Stimulated activated naive CD4-positive, alpha-beta T cell treated with Interleukin-2 at 50 U/mL for 16 hours (primary cell): Measurements from ENCODE around the gene EDN1.
"Not testable (repeated sequence)": the region's sequence is repeated elsewhere in the genome, so short reads cannot be mapped to it uniquely, and the experiment has no call there.

ENCODE experiments used
- DNase-seq: peaks from one replicate; lab custom pipeline; 2025; lab: John Stamatoyannopoulos, UW

EDN1 gene

GRCh38 chr6:12325872-12326271 lies 35.7 kb downstream of the EDN1 start:
- no peak for DNase-seq

DNA sequence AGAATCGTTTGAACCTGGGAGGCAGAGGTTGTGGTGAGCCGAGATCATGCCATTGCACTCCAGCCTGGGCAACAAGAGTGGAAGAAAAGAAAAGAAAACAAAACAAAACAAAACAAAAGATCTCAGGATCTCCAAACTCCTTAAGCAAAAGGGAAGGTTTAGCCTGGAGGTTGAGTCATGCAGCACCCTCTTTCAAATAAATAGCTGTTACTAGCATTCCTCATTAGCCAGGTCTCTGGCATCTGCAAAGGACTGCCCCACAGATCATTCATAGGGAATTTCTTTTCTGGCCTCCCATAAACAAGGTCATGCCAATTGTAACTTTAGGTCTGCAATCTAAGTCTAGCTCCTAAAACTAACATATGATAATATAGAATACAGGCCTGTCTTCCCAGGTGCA lies 37.2 kb downstream of the EDN1 start:
- DNase-seq = no peak

DNA sequence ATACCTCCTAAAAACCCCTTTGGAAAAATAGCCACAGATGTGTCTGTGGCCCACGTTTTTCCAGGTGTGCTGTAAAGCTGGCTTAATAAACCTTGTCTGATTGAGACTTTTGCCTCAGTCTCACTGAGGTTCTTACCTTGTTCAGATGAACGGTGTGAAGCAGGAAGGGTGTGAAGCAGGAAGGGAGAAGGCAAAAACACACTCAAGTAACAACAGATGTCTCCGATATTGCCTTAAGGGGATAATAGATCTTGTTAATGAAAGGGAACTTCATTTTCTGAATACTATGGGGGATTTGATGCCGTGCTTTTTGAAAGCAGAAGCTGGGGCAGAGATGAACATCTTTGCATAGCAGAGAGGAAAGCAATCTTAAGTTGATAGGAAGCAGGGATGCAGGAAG lies 37.8 kb downstream of the EDN1 start:
- DNase-seq = no peak

GRCh38 chr6:12328701-12329100 lies 38.5 kb downstream of the EDN1 start:
- no peak for DNase-seq

DNA sequence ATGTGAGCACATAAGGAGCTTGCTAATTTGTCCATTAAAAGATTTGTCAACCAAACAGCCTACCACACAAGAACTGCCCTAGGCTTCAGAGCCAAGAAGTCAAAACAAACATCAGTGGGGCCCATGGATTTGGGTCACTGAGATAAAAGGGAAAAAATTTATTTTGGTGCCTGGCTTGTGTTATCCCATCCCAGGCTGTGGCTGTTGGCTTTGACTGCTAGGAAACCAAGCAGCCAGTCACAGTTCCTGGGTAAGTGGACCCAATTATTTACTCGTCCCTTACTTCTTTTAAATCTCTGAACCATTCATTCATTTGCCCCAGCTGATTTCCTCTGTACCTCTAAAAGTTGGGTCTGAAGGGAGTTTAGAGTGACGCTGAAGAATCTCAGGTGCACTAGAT lies 41.3 kb downstream of the EDN1 start:
- no peak for DNase-seq

DNA sequence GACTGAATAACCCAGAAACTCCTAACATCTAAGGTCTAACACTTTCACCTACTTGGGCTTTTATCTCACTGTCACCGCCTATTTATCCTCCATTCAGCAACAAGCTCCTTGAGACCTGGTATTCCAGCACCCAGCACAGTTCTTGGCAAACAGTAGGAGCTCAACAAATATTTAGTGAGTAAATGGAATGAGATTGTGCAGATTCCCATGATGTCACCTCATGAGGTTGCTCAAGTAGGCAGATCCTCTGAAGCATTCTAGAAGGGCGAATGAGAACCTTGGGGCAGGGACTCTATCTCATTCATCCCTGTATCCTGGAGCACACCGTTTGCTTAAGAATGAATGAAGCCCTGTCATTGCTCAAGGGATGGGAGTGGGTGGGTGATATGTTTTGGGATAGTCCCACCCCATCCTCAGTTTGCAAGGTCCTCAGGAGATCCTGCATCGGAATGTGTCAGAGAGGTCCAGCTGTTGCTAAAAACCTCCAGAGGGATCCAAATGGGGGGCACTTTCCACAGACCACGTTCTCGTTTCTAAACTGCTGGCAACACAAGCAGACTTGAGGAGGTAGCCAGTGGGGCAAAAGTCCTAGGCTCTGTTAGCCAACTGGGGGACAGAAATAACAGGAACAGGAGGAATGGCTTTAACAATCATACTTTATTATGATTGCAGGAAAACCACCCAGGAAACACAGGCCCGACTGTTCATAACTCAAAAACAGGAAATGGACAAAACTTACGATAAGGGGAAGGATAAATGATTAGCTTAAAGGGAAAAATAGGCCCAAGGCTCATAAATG lies 42.0 kb downstream of the EDN1 start:
- DNase-seq = no peak

GRCh38 chr6:12332750-12333079 lies 42.6 kb downstream of the EDN1 start:
- not testable (repeated sequence) for DNase-seq

GRCh38 chr6:12333128-12333527 lies 43.0 kb downstream of the EDN1 start:
- no peak for DNase-seq

DNA sequence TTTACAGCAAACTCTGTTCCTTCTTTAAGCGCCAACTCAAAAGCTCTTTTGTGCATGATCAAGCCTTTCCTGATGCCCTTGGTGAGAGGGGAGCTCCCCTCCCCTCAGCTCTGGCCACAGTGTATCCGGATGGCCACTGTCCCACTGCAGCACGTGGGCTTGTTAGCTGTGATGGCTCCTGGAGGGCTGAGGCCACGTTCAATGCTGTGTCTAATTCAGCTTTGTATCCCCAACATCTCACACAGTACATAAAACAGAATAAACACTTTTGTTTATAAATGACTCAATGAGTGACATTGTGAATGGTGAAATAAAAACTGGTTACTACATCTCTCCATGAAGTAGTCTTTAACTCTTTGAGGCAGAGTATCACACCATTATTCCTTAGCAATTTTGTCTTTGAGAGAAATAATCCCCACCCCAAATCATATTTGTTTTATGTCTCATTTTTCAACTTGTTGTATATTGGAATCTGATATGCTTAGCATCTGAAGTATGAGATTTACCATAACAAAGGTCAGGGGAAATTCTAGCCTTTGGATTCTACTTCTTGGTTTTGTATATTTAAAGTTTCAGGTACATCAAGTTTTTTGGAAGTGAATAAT lies 44.5 kb downstream of the EDN1 start:
- no peak for DNase-seq

DNA sequence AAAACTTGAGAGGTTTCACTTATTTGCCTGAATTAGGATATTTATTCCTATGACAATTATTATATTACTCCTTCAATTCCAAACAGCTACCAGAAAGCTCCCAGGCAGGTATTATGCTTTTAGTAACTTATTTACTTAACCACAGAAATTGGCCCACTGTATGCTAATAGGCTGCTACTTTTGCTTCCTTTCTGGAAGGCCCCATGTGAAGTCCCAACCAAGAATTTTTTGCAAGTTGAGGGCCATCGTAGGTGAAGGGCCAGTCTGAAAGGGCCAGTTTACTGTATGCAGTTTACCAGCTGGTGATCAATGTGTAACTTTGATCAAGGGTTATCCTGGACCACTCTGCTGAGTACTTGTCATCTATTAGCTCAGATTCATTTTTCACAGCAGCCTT lies 45.0 kb downstream of the EDN1 start:
- DNase-seq = no peak

GRCh38 chr6:12335717-12336116 lies 45.6 kb downstream of the EDN1 start:
- DNase-seq = no peak

DNA sequence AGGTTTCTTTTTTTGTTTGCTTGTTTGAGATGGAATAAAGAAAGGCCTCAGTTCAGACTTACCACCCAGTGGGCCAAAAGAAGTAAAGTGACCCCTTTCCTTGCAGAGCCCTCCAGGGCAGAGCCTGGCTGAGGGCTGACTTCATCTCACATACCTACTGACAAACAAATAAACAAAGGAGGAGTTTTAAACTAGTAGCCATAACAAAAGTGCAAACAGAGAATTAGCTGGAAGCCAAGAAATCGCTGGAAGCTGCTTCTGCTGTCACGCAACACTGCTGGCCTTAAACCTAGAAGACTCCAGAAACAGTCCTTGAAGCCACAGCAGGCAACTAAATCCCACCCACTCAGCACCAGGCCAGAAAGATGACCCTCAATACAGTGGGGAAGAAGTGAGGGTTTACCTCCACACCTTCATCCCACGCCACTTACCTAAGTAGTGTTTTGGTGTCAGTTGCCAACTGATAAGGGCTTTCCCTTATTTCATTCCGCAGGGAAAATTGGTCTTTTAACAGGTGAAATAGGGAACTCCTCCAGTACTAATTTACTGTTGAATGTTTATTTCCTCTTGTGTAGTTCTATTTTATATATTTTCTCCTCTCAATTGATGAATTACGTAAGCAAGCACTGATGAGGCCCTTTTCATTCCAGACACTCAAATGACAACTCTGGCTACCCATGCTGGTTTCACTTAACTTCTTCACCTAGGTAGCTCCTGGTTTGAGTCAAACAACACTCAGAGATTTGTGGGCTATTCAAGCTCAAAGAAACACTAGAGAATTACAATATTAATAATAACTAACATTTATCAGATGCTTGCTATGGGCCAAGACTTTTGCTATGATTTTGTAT lies 46.2 kb downstream of the EDN1 start:
- DNase-seq = no peak

- DNase-seq = no peak
These were observed 48.9 kb downstream of the EDN1 start for GRCh38 chr6:12339022-12339421.

DNA sequence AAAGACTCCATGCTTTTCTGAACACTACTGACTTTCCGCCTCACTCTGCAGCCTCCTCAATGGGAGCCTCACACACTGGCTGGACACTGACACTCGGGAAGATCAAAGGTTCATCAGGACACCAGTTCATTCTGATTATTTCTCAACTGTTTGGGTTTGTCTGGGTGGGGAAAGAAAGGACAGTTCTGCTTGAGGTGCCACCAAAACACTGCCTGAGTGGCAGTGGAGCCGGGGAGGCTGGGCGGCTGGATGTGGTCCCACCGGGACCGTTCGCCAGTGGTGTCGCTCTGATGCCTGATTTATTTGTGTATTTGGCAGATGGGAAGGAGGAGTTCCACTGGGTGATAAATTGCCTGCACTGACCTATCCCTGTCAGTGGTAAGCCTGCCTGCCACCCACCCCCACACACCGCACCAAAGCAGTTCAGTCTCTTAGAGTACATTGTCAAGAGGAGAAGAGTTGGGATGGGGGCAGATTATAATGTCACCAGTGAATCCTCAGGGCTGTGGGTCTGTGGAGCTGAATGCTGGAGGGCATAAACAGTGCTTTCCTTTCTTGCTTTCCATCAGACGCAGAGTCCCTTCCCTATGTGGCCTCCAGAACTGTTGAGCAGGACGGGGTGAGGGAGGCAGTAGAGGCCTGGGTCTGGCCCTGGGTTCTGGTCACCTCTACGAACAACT lies 49.8 kb downstream of the EDN1 start:
- DNase-seq = no peak

- no peak for DNase-seq
These were observed 50.3 kb downstream of the EDN1 start for GRCh38 chr6:12340488-12340818.

DNA sequence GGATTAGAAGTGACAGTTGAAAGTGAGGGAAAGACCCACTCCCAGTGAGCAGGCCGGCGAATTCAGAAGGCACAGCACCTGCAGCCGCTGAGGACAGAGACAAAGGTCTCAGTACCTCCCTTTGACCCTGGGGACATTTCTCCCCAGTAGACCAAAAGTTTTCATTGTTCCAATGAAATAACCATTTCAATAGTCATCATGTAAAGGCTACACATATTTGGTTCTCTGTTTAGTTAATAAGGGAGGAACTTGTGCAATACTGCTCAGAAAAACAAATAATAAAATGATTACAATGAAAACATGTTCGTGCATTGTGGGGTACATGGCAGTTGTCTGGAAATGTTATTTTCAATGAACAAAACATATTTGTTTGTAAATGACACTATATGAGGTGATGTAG lies 52.5 kb downstream of the EDN1 start:
- DNase-seq = no peak

DNA sequence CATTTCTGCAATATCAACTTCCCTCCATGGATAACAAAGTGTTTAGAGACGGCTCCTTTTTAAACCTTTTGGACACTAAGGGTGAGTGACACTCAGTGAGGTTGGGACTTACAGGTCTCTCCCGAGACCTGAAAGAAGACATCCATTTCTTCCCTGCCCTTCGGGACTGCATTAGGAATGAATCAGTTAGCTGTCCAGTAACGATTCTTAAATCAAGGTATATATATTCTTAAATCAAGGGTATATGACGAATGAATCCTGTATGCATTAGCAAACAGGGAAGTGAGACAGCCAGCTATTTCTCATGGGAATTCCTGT lies 52.9 kb downstream of the EDN1 start:
- no peak for DNase-seq

DNA sequence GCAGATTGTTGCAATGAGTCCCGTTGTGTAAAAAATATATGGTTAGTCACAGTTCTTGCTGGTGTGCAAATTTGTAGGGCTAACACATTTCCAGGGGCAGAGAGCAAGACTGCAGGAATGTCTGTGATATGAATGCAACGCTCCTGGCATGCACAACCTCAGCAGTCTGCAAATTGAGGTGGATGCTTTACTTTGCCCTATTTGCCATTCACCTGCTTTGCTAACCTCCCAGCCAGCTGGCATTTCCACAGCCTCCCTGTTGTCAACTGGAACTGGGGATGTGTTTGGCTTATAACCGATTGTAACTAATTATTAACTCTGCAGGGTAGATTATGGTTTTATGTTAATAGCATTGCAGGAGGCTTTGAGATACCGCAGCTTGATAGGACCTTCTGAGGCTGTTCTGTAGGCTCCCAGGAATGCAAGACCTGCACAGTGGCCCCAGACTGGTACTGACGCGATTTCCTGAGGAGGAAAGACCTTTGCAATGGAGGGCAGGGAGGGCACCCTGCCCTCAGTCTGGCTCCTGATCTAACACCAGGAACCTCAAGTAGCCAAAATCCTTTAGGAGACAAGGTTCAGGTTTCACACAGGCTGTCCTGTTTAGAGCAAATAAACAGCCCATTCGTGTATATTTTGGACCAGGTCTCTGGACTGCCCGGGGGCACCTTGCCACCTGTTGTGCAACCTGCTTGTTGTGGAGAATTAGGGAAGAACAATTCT lies 53.4 kb downstream of the EDN1 start:
- no peak for DNase-seq

- no peak for DNase-seq
These were observed 54.1 kb downstream of the EDN1 start for GRCh38 chr6:12344296-12344695.

GRCh38 chr6:12344961-12345693 lies 55.0 kb downstream of the EDN1 start:
- DNase-seq = no peak

DNA sequence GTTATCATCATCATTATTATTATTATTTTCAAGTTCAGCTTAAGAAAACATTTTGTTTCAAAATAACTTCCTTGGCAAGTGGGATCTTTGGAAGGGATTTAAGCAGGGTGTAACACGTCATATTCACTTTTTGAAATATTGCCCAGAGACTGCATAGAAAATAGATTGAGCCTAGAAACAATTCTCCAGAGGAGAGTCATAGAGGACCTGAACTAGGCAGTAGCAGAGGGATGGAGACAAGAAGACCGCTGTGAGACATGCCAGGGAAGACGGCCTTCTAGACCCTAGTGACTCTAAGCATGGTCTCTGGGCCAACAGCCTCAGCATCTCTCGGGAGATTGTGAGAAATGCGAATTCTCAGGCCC lies 55.5 kb downstream of the EDN1 start:
- DNase-seq = no peak
